ENCODE measurements around the gene COPZ1. TPM values are rescaled to one million over a fixed set of nuclear protein-coding genes. Genes with fewer than 3 reads are reported as not detected.
"Not testable (repeated sequence)": the region's sequence is repeated elsewhere in the genome, so short reads cannot be mapped to it uniquely, and the experiment has no call there.

Gene COPZ1
- total RNA-seq, 2 donors from 2014 or later: 75.4 to 86.8 TPM

DNA sequence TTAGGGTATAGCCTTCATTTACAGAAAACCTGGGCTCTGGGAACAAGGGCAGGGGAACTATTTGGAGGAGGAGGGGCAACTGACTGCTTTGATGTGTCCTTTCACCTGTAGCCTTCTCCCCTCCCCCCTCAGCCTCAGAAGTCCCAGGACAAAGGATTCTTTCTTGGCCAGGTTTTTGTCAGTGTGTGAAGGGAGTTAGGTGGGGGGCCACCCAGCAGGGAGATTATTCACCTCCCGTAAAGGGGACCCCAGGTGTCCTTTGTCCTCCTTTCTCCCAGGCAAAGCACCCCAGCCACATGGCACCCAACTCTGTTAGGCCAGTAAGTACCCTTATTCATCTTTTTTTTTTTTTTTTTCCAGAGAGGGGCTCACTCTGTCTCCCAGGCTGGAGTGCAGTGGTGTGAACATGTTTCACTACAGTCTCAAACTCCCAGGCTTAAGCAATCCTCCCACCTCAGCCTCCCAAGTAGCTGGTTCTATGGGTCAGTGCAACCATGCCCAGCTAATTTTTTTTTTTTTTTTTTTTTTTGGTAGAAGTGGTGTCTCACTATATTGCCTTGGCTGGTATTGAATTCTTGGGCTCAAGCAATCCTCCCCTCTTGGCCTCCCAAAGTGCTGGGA lies 23.4 kb upstream of the COPZ1 start:
- peaks cover 37% of the 10 kb centered on the region for H3K27me3 Mint-ChIP-seq
- H3K4me1 Mint-ChIP-seq: no peaks in the 10 kb centered on the region
- no peaks in the 10 kb centered on the region for H3K36me3 Mint-ChIP-seq (ENCODE audit: low read depth)
- no peaks in the 10 kb centered on the region for H3K9me3 Mint-ChIP-seq
- no peak overlapping the region for H3K27ac Mint-ChIP-seq
- ATAC-seq (replicated peaks): no peak
- H3K4me3 Mint-ChIP-seq: no peak overlapping the region

DNA sequence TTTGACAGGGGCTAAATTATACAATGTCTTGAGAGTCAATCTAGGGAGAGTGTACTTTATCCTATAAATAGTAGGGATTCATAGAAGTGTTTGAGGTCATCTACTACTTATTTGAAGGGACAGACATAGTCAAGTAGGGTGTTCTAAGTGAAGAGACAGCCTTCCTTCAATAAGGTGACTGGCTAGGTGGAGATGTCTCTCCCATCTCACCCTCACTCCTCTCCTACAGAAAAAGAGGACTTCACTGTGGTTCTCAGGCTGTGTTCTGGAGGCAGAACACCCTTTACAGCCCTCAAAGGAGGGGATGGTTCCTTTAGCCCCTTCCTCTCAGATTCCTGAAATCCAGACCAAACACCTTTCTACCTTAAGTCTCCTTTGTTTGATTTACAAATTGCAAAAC lies 21.3 kb upstream of the COPZ1 start:
- H3K4me3 Mint-ChIP-seq: no peak overlapping the region
- ATAC-seq (replicated peaks): no peak
- H3K4me1 Mint-ChIP-seq: peaks cover 5% of the 10 kb centered on the region
- H3K36me3 Mint-ChIP-seq (ENCODE audit: low read depth): no peaks in the 10 kb centered on the region
- H3K27me3 Mint-ChIP-seq: peaks cover 37% of the 10 kb centered on the region
- H3K27ac Mint-ChIP-seq: no peak overlapping the region
- H3K9me3 Mint-ChIP-seq: no peaks in the 10 kb centered on the region

DNA sequence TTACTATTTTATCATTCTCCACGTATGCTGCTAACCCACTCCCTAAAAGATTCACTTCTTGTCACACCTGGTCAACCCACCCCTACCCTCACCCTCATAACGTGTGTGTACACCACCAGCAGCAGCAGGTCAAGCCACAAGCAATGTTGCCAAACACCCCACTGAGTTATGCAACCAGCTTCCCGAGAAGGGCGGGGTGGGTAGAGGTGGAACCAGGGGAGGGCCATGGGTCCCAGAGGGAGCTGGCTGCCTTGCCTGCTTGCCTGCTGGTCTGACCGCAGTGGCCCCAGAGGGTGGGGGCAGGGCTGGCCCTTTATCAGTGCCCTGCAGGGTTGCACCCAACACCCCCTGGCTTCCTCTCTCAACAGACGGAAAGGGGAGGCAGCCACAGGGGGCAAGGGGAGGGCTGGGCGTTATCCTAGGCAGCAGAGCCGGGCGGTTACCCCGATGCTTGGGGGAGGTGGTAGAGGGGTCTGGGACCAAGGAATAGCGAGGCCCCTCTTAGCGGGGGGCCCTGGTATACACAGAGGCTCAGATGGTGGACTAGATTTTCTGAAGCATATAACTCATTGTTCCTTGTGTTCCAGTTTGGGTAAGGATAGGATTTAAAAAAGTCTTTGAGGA lies 20.6 kb upstream of the COPZ1 start:
- no peak for ATAC-seq (replicated peaks)
- H3K27me3 Mint-ChIP-seq: peaks cover 32% of the 10 kb centered on the region
- no peak overlapping the region for H3K4me3 Mint-ChIP-seq
- no peaks in the 10 kb centered on the region for H3K36me3 Mint-ChIP-seq (ENCODE audit: low read depth)
- no peak overlapping the region for H3K27ac Mint-ChIP-seq
- no peaks in the 10 kb centered on the region for H3K9me3 Mint-ChIP-seq
- peaks cover 5% of the 10 kb centered on the region for H3K4me1 Mint-ChIP-seq

DNA sequence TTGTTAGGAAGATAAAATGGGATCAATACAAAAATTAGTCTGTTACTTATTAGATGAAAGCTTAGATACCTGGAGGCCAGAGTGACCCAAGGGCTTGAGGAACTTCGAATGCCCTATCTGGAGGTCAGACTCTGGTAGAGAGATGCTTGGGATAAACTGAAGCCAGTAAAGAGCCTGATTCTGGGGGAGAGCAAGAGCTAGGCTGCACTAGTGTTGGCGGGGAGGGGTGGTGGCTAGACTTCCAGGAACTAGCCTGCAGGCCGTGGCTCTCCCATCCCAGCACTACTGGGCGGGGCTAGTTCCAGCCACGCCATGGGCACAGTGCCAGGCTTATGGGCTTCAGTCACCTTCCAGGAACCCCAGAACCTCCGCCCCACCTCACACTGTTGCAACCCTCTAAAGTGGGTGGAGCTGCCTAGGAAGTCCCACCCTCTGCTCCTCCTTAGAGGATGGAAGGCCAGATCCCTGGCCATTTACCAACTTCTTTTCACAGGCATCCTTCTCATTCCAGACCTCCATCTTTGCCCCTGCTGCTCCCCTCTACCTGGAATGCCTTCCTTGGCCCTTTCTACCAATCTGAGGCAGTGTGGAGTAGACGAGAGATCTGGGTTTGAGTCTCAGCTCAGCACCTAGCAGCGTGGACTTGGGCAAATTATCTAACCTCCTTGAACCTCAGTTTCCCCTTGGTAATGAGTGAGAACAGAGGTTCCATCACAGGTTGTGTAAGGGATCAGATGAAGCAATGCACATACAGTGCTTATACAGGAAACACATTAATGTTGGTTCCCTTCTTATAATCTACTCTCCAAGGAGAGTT lies 17.8 kb upstream of the COPZ1 start:
- ATAC-seq (replicated peaks): peak; percentile 79
- H3K27ac Mint-ChIP-seq: peak overlapping the region; percentile 60

DNA sequence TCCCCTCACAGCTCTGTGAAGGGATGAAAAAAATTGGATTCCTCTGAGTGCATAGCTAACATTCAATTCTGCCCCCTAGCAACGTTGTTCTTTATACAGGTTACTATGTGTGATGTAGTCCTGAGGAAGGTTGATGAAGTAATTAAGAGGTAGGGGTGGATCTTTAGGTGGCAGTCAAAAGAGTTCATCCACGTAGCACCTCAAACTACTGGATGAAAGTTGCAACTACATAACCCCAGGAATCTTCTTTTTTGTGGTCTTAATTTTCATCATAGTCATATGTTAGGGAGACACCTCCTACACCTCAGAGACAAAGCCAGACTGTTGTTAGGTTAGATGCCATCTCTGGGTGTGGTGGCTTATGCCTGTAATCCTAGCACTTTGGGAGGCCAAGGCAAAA lies 13.9 kb upstream of the COPZ1 start:
- peaks cover 5% of the 10 kb centered on the region for H3K4me1 Mint-ChIP-seq
- H3K27me3 Mint-ChIP-seq: peaks cover 3% of the 10 kb centered on the region
- ATAC-seq (replicated peaks): no peak
- H3K27ac Mint-ChIP-seq: no peak overlapping the region
- no peaks in the 10 kb centered on the region for H3K36me3 Mint-ChIP-seq (ENCODE audit: low read depth)
- no peaks in the 10 kb centered on the region for H3K9me3 Mint-ChIP-seq
- no peak overlapping the region for H3K4me3 Mint-ChIP-seq

More for the DNA sequence above, 17.8 kb upstream of the COPZ1 start:
- H3K9me3 Mint-ChIP-seq: no peaks in the 10 kb centered on the region
- H3K27me3 Mint-ChIP-seq: peaks cover 17% of the 10 kb centered on the region
- no peaks in the 10 kb centered on the region for H3K36me3 Mint-ChIP-seq (ENCODE audit: low read depth)
- no peak overlapping the region for H3K4me3 Mint-ChIP-seq
- peaks cover 5% of the 10 kb centered on the region for H3K4me1 Mint-ChIP-seq

DNA sequence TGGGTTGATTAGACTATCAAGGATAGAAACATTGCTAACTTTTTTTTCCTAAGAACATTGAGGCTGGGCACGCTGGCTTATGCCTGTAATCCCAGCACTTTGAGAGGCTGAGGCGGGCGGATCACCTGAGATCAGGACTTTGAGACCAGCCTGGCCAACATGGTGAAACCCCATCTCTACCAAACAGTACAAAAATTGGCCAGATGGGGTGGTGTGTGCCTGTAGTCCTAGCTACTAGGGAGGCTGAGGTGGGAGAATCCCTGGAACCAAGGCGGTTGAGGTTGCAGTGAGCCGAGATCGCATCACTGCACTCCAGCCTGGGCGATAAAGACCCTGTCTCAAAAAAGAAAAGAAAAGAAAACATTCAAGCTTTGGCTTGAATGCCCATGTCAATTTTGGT lies 12.6 kb upstream of the COPZ1 start:
- H3K4me3 Mint-ChIP-seq; H3K27ac Mint-ChIP-seq; H3K9me3 Mint-ChIP-seq; ATAC-seq (replicated peaks); H3K27me3 Mint-ChIP-seq; H3K4me1 Mint-ChIP-seq; H3K36me3 Mint-ChIP-seq (ENCODE audit: low read depth): not testable (repeated sequence)

DNA sequence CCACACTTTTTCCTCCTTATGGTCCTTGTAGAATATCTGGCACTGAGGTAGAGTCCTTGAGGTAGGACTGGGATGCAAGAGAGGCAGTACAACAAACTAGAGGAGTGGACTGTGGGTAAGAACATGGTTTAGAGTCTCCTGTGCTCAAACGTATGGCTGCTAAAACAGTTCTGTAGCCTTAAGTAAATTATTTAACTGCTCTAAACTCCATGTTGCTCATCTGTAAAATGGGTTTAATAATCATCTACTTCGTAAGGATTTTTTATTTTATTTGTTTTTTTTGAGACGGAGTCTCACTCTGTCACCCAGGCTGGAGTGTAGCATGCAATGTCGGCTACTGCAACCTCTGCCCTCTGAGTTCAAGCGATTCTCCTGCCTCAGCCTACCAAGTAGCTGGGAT lies 3.6 kb upstream of the COPZ1 start:
- no peaks in the 10 kb centered on the region for H3K9me3 Mint-ChIP-seq
- no peak for ATAC-seq (replicated peaks)
- H3K36me3 Mint-ChIP-seq (ENCODE audit: low read depth): peaks cover 8% of the 10 kb centered on the region
- H3K27me3 Mint-ChIP-seq: no peaks in the 10 kb centered on the region
- H3K4me3 Mint-ChIP-seq: no peak overlapping the region
- H3K4me1 Mint-ChIP-seq: peaks cover 4% of the 10 kb centered on the region
- no peak overlapping the region for H3K27ac Mint-ChIP-seq

DNA sequence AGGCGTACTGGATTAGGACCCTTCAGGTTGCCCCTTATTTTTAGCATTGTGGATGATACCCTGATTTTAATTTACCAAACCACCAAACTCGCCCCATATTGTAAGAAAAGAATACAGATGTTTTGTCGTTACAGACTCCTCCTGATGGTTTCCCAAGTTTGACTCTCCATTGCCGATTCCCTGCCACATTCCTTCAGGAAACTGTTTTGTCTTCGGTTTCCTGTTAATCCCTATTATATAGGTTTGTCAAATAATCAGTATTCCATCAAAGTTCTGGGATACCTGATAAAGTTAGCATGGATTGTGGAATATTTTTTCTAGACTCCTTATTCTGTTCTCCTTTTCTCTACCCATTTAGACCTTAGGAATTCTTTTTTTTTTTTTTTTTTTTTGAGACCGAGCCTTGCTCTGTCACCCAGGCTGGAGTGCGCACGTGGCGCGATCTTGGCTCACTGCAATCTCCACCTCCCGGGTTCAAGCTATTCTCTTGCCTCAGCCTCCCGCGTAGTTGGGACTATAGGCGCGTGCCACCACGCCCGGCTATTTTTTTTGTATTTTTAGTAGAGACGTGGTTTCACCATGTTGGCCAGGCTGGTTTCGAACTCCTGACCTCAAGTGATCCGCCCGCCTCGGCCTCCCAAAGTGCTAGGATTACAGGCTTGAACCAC lies 645 bp downstream of the COPZ1 start:
- Mint-ChIP-seq H3K4me1 (peaks cover 19% of the 10 kb centered on the region), H3K36me3 (ENCODE audit: low read depth) (peaks cover 23% of the 10 kb centered on the region), H3K4me3 (peak overlapping the region; percentile 96), H3K27ac (peak overlapping the region; percentile 98)
- not testable (repeated sequence) for H3K27me3 Mint-ChIP-seq; H3K9me3 Mint-ChIP-seq; ATAC-seq (replicated peaks)

DNA sequence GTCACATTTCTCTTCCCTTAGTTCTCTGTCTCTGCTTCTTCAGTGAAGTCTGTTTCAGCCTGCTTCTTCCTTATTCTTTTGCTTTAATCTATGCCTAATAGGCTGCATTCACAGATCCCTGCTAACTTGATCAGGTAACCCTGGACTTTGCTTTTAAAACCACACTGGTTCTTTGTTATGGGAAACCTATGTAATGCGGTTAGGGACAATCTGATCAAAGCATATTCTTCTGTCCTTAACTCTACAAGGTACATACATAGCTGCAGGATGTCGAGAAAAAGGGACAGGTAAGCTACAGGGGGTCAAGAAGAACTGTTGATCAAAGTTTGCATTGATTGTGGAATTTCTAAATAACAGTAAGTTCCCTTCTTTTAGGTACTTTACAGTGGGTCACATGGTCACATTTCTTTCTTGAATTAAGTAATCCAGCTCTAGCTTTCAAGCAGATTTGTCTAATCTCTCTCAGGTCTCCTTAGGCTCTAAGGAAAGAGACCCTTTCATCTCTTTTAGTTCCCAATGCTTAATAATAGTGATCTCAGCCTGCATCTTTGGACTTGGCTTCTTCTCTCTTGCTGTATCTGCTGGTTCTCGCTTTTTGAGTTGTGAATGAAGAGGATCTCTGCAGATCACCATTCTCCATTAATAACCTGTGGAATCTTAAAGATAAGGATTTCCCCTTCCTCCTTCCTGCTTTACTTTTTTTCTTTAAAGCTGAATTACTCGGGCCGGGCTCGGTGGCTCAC lies 3.8 kb downstream of the COPZ1 start:
- peak overlapping the region; percentile 87 for H3K27ac Mint-ChIP-seq
- H3K4me3 Mint-ChIP-seq: peak overlapping the region; percentile 59

DNA sequence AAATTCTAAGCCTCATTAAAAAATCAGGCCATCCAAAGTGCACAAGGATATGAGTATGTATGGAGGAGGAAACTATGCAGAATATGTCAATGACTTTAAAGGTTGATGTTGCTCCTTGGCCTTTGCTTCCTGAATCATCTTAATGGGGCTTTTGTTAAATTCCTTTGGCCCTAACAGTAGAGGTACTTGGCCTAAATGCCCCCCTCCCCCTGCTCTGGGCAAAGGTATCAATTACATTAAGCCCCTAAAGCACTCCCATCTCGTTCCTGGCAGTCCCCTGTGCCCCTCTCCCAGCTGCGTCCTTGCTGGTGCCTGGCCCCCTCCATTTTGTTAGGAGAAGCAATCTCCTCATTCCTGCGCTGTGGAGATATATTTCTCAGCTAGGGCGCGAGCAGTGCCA lies 4.8 kb downstream of the COPZ1 start:
- H3K4me1 Mint-ChIP-seq: peaks cover 24% of the 10 kb centered on the region
- H3K9me3 Mint-ChIP-seq: no peaks in the 10 kb centered on the region
- ATAC-seq (replicated peaks): no peak
- H3K27ac Mint-ChIP-seq: peak overlapping the region; percentile 87
- H3K4me3 Mint-ChIP-seq: no peak overlapping the region
- no peaks in the 10 kb centered on the region for H3K27me3 Mint-ChIP-seq
- H3K36me3 Mint-ChIP-seq (ENCODE audit: low read depth): peaks cover 22% of the 10 kb centered on the region

More for the DNA sequence above, 3.8 kb downstream of the COPZ1 start:
- Mint-ChIP-seq H3K4me1 (peaks cover 28% of the 10 kb centered on the region), H3K27me3 (no peaks in the 10 kb centered on the region), H3K9me3 (no peaks in the 10 kb centered on the region), H3K36me3 (ENCODE audit: low read depth) (peaks cover 23% of the 10 kb centered on the region)
- ATAC-seq (replicated peaks): no peak

DNA sequence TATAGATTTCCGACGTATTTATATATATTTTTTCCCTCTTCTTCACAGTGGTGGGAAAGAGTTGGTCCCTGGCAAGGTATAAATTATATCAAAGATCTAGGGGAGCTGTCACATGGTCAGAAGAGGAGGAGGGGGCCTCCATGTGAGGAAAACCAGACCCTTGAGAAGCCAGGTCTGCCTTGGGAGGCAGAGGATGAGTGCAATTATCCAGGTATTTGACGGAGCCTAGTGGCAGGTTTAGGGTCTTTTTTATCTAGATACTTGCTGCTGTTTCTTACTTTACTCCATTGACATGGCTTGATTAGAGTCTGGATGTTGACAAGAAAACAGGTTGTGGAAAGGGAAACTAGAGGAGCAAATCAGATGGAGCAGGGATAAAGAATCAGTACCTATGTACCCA lies 5.5 kb downstream of the COPZ1 start:
- ATAC-seq (replicated peaks): no peak
- Mint-ChIP-seq H3K36me3 (ENCODE audit: low read depth) (peaks cover 15% of the 10 kb centered on the region), H3K9me3 (no peaks in the 10 kb centered on the region), H3K27ac (peak overlapping the region; percentile 87), H3K27me3 (no peaks in the 10 kb centered on the region), H3K4me1 (peaks cover 24% of the 10 kb centered on the region), H3K4me3 (no peak overlapping the region)

DNA sequence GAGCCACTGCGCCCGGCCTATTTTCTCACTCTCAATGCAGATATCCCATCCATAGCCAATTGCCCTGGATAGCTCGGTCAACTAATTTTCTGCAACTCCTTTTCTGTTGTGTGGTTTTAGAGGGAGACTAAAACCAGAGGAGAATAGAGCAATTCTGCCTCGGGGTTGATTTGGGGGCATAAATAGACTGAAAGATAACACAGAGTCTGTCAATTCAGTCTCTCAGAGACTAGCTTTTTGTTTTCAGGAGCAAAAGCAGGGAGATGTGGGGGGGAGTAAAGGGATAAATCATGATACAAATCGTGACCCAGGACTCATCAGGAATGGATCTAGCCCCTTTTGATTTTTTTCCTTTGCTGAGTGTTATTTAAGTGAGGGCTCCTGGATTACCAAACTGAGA lies 6.5 kb downstream of the COPZ1 start:
- no peaks in the 10 kb centered on the region for H3K9me3 Mint-ChIP-seq
- peaks cover 15% of the 10 kb centered on the region for H3K36me3 Mint-ChIP-seq (ENCODE audit: low read depth)
- H3K27me3 Mint-ChIP-seq: no peaks in the 10 kb centered on the region
- peak overlapping the region; percentile 28 for H3K27ac Mint-ChIP-seq
- H3K4me3 Mint-ChIP-seq: no peak overlapping the region
- no peak for ATAC-seq (replicated peaks)
- H3K4me1 Mint-ChIP-seq: peaks cover 24% of the 10 kb centered on the region

DNA sequence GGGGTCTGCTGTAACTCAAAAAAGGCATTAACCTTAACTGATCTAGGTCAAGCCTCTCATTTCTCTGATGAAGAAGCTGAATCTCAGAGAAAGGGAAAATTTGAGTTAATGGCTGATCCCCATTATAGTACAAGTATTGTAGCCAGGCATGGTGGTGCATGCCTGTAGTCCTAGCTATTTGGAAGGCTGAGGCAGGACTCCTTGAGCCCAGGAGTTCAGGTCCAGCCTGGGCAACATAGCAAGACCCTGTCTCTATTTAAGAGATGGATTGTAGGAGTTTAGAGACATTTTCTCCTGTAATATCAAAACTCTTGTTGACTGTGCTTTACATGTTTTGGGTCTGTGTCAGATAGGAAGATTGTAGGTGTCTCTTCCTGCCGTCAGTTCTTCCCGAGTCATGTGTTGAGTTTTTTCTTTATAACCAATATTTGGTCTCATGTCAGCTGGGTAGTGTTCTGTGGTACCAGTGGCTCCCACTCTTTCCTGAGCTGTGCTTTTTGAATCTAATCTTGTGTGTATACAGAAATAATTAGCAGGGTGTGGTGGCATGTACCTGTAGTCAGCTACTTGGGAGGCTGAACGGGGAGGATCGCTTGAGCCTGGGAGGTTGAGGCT lies 8.6 kb downstream of the COPZ1 start:
- H3K36me3 Mint-ChIP-seq (ENCODE audit: low read depth): peaks cover 14% of the 10 kb centered on the region
- no peaks in the 10 kb centered on the region for H3K9me3 Mint-ChIP-seq
- H3K27ac Mint-ChIP-seq: no peak overlapping the region
- H3K4me3 Mint-ChIP-seq: peak overlapping the region; percentile 37
- peak; percentile 83 for ATAC-seq (replicated peaks)
- no peaks in the 10 kb centered on the region for H3K27me3 Mint-ChIP-seq
- peaks cover 22% of the 10 kb centered on the region for H3K4me1 Mint-ChIP-seq

All from activated T-helper 17 cell treated with anti-CD3 and anti-CD28 coated beads, Interleukin-2, amount 50 U/mL, for 72 hours (primary cell).